Left lung (tissue), 10 donors: Measurements from ENCODE around the gene CA11. TPM values are rescaled to one million over a fixed set of nuclear protein-coding genes. Genes with fewer than 3 reads are reported as not detected.

Source experiments
- ATAC-seq: fragments of 200-7000 bp; cut with Tn5 transposase; one replicate; pipeline ENCODE4 v1.9.1; 2020; ENCODE audit warnings: moderate library complexity
- DNase-seq, 4 donors: peaks; one replicate each; pipeline ENCODE4 v3.0.0-alpha.2; 2013 to 2020
- H3K27ac ChIP-seq, 2 donors: fragments of 200-600 bp; sonication (generic) in 1 of 2; one replicate each; pipeline versions ENCODE4 v1.5.0 to v1.8.0; 2020 to 2021
- H3K27me3 ChIP-seq, 2 donors: fragments of 200-600 bp; sonication (generic) in 1 of 2; one replicate each; pipeline versions ENCODE4 v1.5.0 to v1.8.0; 2020 to 2021
- H3K36me3 ChIP-seq, 2 donors: fragments of 200-600 bp; sonication (generic) in 1 of 2; one replicate each; pipeline versions ENCODE4 v1.5.0 to v1.8.0; 2020 to 2021
- H3K4me1 ChIP-seq, 2 donors: fragments of 200-600 bp; one replicate each; pipeline ENCODE4 v1.8.0; 2021
- H3K4me3 ChIP-seq, 2 donors: fragments of 200-600 bp; sonication (generic) in 1 of 2; one replicate each; pipeline versions ENCODE4 v1.5.0 to v1.8.0; 2020 to 2021; ENCODE audit warnings: mild to moderate bottlenecking in 1 of 2
- H3K9me3 ChIP-seq, 2 donors: fragments of 200-600 bp; sonication (generic) in 1 of 2; one replicate each; pipeline versions ENCODE4 v1.5.0 to v1.8.0; 2020 to 2021
- CTCF ChIP-seq, 2 donors: fragments of 200-600 bp; sonication (generic) in 1 of 2; IDR thresholded peaks; one replicate each; pipeline versions ENCODE4 v1.5.0 to v1.8.0; 2021; ENCODE audit warnings: antibody characterized with exemption in 2 of 2
- intact Hi-C, 2 donors: fragments of 100-400 bp; cut with DNase I; formaldehyde crosslinking; loops; one replicate each; pipeline versions ENCODE4 v1.11.2 to v1.14.2; 2022
- polyA plus RNA-seq, 6 donors: library from polyadenylated mRNA; unstranded; fragments of 120-200 nt; gene quantifications; one replicate each; pipeline ENCODE4 v1.2.1, GENCODE V29; 2013; ENCODE audit not compliant: insufficient read length in 6 of 6
- total RNA-seq, 2 donors: library from RNA; stranded (reverse); fragmentation: NEBNext Ultra II Directional; extraction: Animal tissue kit (Norgen Biotek cat#: 25700); gene quantifications; one replicate each; pipeline ENCODE4 v1.2.1, GENCODE V29; 2021
- donor health status: DM: no; HTN: yes; CAD: no.
- donor health status: DM: no; HTN: no; CAD: no.

CA11 gene
- total and polyA plus RNA-seq, 8 donors, result 3.6 to 5.6 (median 4.5) TPM

GRCh38 chr19:48616041-48616436, 29.9 kb downstream of the CA11 start:
- Histone ChIP-seq H3K27ac (peak overlapping the region in 1 of 2 donors; percentile 25), H3K4me3 (peak overlapping the region in 1 of 2 donors; percentile 75), H3K4me1 (peaks cover 20 to 46% of the 10 kb centered on the region in 2 donors), H3K9me3 (no peaks in the 10 kb centered on the region), H3K27me3 (no peaks in the 10 kb centered on the region), H3K36me3 (peaks cover 0 to 36% of the 10 kb centered on the region in 2 donors)
- DNase-seq (peak in 1 of 4 donors; percentile 81), ATAC-seq (no peak)
- intact Hi-C loops, result no loop called here
- TF ChIP-seq CTCF (IDR thresholded peaks at IDR 0.05), result no peak

DNA sequence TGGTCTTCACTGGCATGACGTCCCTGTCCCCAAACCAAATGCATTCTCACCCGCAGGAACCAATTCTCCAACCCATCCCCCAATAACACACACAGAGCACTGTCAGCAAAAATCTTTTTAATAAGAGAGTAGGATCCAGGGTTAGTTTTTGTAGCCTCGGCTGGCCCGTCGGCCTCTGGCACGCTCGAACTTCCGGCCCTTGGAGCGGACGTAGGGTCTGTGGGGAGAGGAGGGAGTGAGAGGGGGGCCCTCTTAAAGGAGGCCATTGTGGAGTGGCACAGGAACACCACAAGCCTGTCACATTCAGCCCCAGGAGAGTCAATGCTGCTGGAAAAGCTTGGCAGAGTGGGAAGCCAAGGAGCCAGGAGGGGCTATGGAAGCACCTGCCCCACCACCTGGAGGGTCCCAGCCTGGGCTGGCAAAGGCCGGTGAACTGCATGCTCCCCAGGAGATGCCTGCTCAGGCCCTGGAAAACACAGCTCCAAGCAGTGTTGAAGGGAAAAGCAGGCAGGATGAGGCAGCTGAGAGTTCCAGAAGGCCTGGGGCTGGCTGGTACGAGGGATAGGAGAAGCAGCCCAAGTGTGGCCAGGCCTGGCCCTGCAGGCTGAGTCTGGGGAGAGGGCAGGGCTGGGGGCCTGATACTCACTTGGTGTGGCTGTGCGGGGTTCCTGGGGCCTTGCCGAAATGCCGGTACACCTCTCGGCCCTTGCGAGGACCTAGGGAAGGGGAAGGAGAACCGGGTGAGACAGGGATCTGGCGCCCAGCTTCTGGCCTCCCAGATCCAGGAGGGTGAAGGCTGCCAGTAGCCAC, 30.6 kb downstream of the CA11 start:
- no peak for TF ChIP-seq CTCF (IDR thresholded peaks at IDR 0.05)
- no peak for ATAC-seq
- Histone ChIP-seq H3K4me1 (peaks cover 20 to 39% of the 10 kb centered on the region in 2 donors), H3K27me3 (no peaks in the 10 kb centered on the region), H3K36me3 (peaks cover 0 to 34% of the 10 kb centered on the region in 2 donors), H3K27ac (peak overlapping the region; percentile 25 to 30), H3K9me3 (no peaks in the 10 kb centered on the region), H3K4me3 (peak overlapping the region in 1 of 2 donors; percentile 75)
- no peak for DNase-seq
- intact Hi-C loops, result no loop called here

- peak; percentile 72 for ATAC-seq
- no peaks in the 10 kb centered on the region for H3K27me3 ChIP-seq
- peaks cover 0 to 34% of the 10 kb centered on the region in 2 donors for H3K36me3 ChIP-seq
- peaks cover 16 to 31% of the 10 kb centered on the region in 2 donors for H3K4me1 ChIP-seq
- TF ChIP-seq CTCF (IDR thresholded peaks at IDR 0.05), result no peak
- H3K4me3 ChIP-seq, result peak within 1 kb of the TSS; percentile 21 to 75
- DNase-seq, result peak in 3 of 4 donors; percentile 75 to 91 (median 89)
- intact Hi-C loops, result no loop called here
- no peaks in the 10 kb centered on the region for H3K9me3 ChIP-seq
- peak within 1 kb of the TSS; percentile 30 to 62 for H3K27ac ChIP-seq
Measured at GRCh38 chr19:48614436-48615230, 31.4 kb downstream of the CA11 start, which contains the start of gene FAM83E. Gene FAM83E, minus strand, starts transcription at chr19:48615076. Its CDS starts 1,704 bp downstream, at chr19:48613372.

DNA sequence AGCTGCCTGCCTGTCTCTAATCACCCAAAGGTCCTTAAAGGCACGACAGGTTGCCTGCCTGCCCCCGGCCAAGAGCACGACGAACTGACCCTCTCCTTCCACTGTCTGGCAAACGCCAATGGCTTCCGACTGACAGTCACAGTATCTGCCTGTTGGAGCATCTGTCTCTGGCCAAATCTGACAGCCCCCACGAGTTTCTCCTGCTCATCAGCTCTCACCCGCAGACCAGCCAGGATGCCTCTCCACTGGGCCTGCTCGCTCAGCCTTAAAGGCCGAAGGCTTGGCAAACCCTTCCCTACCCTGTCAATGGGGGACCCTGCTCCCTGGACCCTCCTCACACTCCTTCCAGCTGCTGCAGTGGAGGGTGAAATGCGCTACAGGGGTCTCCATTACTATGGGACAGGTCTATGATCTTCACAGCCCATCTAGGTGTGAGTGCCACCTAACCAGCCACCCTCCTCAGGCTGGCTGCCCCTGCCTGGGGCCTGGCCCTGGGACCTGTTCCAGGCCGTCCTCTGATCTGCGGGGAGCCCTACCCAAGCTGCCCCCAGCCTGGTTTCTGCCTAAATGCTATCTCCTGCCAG, 32.0 kb downstream of the CA11 start:
- peak overlapping the region; percentile 21 to 75 for H3K4me3 ChIP-seq
- intact Hi-C loops, result no loop called here
- H3K9me3 ChIP-seq, result no peaks in the 10 kb centered on the region
- no peak for TF ChIP-seq CTCF (IDR thresholded peaks at IDR 0.05)
- ATAC-seq, result no peak
- peaks cover 0 to 34% of the 10 kb centered on the region in 2 donors for H3K36me3 ChIP-seq
- no peaks in the 10 kb centered on the region for H3K27me3 ChIP-seq
- H3K4me1 ChIP-seq, result peaks cover 16 to 30% of the 10 kb centered on the region in 2 donors
- DNase-seq, result no peak
- peak overlapping the region; percentile 30 to 62 for H3K27ac ChIP-seq
